PFSK-1 (cell line): Measurements from ENCODE around the gene INPP5D.

Experiments
- FOXP2 ChIP-seq: optimal IDR thresholded peaks from 2 replicates; pipeline ENCODE3; 2011; ENCODE audit warnings: borderline replicate concordance, control low read depth, inconsistent platforms; ENCODE audit not compliant: insufficient read depth; ENCODE audit errors: extremely low read length, extremely low read depth
- TF ChIP-seq, protein P1 (sequence below), 2 experiments: IDR thresholded peaks; 2 replicates each; pipeline versions ENCODE4 v1.6.1 to v1.8.0; 2011 to 2012; ENCODE audit warnings: low read depth in 2 of 2, low read length in 2 of 2, control low read depth in 1 of 2, inconsistent platforms in 1 of 2, mild to moderate bottlenecking in 1 of 2, moderate library complexity in 1 of 2; ENCODE audit not compliant: insufficient read depth in 1 of 2

DNA sequence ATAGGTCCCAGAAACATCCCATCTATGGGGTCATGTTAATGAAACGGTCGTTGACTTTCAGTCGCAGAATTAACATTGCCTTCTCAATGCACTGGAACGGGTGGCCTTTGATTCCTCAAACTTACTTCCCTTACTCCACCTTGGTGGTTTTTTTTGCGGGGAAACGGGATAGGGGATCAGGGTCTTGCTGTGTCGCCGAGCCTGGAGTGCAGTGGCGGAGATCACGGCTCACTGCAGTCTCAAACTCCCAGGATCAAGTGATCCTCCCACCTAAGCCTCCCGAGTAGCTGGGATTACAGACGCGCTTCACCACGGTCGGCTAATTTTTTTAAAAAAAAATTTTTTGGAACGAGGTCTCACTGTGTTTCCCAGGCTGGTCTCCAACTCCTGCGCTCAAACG lies 192.1 kb downstream of the INPP5D start:
- TF ChIP-seq FOXP2, result no peak
- TF ChIP-seq, protein P1, sequence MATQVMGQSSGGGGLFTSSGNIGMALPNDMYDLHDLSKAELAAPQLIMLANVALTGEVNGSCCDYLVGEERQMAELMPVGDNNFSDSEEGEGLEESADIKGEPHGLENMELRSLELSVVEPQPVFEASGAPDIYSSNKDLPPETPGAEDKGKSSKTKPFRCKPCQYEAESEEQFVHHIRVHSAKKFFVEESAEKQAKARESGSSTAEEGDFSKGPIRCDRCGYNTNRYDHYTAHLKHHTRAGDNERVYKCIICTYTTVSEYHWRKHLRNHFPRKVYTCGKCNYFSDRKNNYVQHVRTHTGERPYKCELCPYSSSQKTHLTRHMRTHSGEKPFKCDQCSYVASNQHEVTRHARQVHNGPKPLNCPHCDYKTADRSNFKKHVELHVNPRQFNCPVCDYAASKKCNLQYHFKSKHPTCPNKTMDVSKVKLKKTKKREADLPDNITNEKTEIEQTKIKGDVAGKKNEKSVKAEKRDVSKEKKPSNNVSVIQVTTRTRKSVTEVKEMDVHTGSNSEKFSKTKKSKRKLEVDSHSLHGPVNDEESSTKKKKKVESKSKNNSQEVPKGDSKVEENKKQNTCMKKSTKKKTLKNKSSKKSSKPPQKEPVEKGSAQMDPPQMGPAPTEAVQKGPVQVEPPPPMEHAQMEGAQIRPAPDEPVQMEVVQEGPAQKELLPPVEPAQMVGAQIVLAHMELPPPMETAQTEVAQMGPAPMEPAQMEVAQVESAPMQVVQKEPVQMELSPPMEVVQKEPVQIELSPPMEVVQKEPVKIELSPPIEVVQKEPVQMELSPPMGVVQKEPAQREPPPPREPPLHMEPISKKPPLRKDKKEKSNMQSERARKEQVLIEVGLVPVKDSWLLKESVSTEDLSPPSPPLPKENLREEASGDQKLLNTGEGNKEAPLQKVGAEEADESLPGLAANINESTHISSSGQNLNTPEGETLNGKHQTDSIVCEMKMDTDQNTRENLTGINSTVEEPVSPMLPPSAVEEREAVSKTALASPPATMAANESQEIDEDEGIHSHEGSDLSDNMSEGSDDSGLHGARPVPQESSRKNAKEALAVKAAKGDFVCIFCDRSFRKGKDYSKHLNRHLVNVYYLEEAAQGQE (IDR thresholded peaks at IDR 0.05; ENCODE audit: insufficient read depth in 1 of 2, low read depth in 2 of 2, low read length in 2 of 2), result no peak
